ENCODE data around the gene STARD13. TPM values are rescaled to one million over a fixed set of nuclear protein-coding genes. Genes with fewer than 3 reads are reported as not detected.

The STARD13 gene
- total RNA-seq, 1 experiment from 2014 or later: 2.1 TPM

DNA sequence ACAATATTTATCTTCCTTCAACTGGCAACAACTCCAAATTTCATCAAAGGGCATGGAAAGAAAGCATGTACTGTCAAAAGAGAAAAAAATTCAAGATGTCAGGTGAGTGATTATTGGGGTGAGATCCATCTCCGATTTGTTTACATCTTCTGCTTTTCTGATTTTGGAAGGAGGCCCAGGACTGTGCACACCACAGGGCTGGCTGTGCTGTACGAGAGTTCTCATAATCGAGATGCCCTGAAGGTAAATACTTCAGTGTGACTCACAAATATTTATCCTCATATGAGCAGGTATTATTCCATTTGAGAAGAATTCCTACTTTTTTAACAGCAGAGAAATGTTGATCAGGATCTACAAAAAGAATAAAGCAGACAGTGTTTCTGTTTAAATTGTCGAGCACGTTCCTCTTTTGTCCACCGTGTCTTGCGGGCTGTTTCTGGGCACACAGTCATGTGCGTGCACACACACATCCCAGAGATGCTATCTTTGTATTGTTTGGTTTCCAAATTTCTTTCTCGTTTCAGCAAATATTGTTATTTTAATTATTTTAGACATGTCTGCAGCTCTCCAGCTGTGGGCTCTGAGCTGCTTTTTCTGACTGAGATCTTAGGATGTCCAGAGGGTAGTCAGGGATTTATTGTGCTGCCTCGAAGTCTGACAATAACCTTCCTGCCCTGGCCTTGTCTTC, 165.6 kb downstream of the STARD13 start:
- Histone ChIP-seq H3K79me2 (ENCODE audit: insufficient read depth, low read length) (no peaks in the 10 kb centered on the region), H3K27ac (ENCODE audit: insufficient read length, low read depth, low read length) (no peak overlapping the region), H2BK15ac (ENCODE audit: low read depth, low read length) (no peak overlapping the region), H3K56ac (ENCODE audit: insufficient read length, low read depth, low read length) (no peak overlapping the region), H3K18ac (ENCODE audit: insufficient read length, low read depth, low read length) (no peak overlapping the region), H3K14ac (ENCODE audit: insufficient read depth, low read length) (no peak overlapping the region), H3K9ac (ENCODE audit: extremely low read depth, insufficient read length, low read length) (no peak overlapping the region), H2BK12ac (ENCODE audit: insufficient read length, low read depth, low read length) (no peak overlapping the region), H3K4ac (ENCODE audit: low read depth, low read length) (no peak overlapping the region), H3K79me1 (ENCODE audit: insufficient read depth, low read depth, low read length, poor library complexity, severe bottlenecking) (no peaks in the 10 kb centered on the region), H2AFZ (ENCODE audit: low read length) (no peak overlapping the region), H3K4me2 (ENCODE audit: insufficient read depth, insufficient read length, low read length) (no peak overlapping the region), H4K8ac (replicated peaks; ENCODE audit: insufficient read length, low read depth, low read length) (no peak overlapping the region), H2BK5ac (ENCODE audit: insufficient read length, low read length) (no peak overlapping the region), H3K27me3 (ENCODE audit: insufficient read depth, low read length) (no peaks in the 10 kb centered on the region), H3T11ph (ENCODE audit: low read length) (no peak overlapping the region), H2AK5ac (ENCODE audit: insufficient read length, low read length) (no peak overlapping the region), H4K5ac (ENCODE audit: insufficient read length, low read depth, low read length) (no peak overlapping the region), H4K91ac (ENCODE audit: insufficient read length, low read depth, low read length) (no peak overlapping the region), H2BK20ac (ENCODE audit: low read depth, low read length, poor library complexity, severe bottlenecking) (no peak overlapping the region), H3K23ac (ENCODE audit: insufficient read length, low read depth, low read length) (no peak overlapping the region), H2BK120ac (ENCODE audit: low read depth, low read length, poor library complexity, severe bottlenecking) (no peak overlapping the region), H4K20me1 (ENCODE audit: control insufficient read depth, insufficient read depth, insufficient read length) (no peaks in the 10 kb centered on the region), H3K4me1 (ENCODE audit: insufficient read depth, low read length) (peaks cover 10% of the 10 kb centered on the region; the same call in 1 of the 2 replicates), H3K23me2 (ENCODE audit: insufficient read length, low read depth, low read length, poor library complexity, severe bottlenecking) (no peaks in the 10 kb centered on the region), H3K9me3 (ENCODE audit: control insufficient read depth, low read depth, low read length) (no peaks in the 10 kb centered on the region)
- H3K27ac Mint-ChIP-seq: no peak overlapping the region
- H3K4me1 Mint-ChIP-seq: peaks cover 15 to 21% of the 10 kb centered on the region in 2 experiments
- H3K4me3 Mint-ChIP-seq: no peak overlapping the region
- TF ChIP-seq, protein P1, sequence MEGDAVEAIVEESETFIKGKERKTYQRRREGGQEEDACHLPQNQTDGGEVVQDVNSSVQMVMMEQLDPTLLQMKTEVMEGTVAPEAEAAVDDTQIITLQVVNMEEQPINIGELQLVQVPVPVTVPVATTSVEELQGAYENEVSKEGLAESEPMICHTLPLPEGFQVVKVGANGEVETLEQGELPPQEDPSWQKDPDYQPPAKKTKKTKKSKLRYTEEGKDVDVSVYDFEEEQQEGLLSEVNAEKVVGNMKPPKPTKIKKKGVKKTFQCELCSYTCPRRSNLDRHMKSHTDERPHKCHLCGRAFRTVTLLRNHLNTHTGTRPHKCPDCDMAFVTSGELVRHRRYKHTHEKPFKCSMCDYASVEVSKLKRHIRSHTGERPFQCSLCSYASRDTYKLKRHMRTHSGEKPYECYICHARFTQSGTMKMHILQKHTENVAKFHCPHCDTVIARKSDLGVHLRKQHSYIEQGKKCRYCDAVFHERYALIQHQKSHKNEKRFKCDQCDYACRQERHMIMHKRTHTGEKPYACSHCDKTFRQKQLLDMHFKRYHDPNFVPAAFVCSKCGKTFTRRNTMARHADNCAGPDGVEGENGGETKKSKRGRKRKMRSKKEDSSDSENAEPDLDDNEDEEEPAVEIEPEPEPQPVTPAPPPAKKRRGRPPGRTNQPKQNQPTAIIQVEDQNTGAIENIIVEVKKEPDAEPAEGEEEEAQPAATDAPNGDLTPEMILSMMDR (conservative IDR thresholded peaks at IDR 0.05): no peak
- no peaks in the 10 kb centered on the region for H3K27me3 Mint-ChIP-seq (ENCODE audit: low read depth)
- peaks cover 0 to 2% (median 0%) of the 10 kb centered on the region in 3 experiments; a peak in 1 of 7 replicates for H3K36me3 Mint-ChIP-seq (ENCODE audit: insufficient read depth in 1 of 3, low read depth in 3 of 3)
- WGBS (ENCODE audit: extremely low coverage, insufficient read length, low lambda C conversion rate): no CpG with 5 or more reads among the region's 10 CpGs
- no peaks in the 10 kb centered on the region for H3K9me3 Mint-ChIP-seq
- no peak for DNase-seq

Data from H9 (cell line).